ENCODE results near the gene S100A8. TPM values are rescaled to one million over a fixed set of nuclear protein-coding genes. Genes with fewer than 3 reads are reported as not detected.

S100A8 gene
- not detected in 2 replicates for total RNA-seq

GRCh38 chr1:153390938-153391710 lies at the start of gene S100A8:
Gene S100A8, minus strand, starts transcription at chr1:153391073. Its CDS starts 538 bp downstream, at chr1:153390535.

GRCh38 chr1:153415850-153416570 lies 25.1 kb upstream of the S100A8 start, which contains the start of gene S100A7A:
Gene S100A7A, plus strand, starts transcription at chr1:153416520. Its CDS starts 1,563 bp downstream, at chr1:153418083.

GRCh38 chr1:153375511-153375910 lies 15.4 kb downstream of the S100A8 start, which contains the start of gene S100A12:
Gene S100A12, minus strand, starts transcription at chr1:153375621. Its CDS starts 1,029 bp downstream, at chr1:153374592.

GRCh38 chr1:153357853-153358690 lies 32.8 kb downstream of the S100A8 start, which contains the start of gene S100A9:
Gene S100A9, plus strand, starts transcription at chr1:153357854. Its CDS starts 430 bp downstream, at chr1:153358284.

GRCh38 chr1:153348511-153349362 lies 42.1 kb downstream of the S100A8 start, which contains the start of gene PGLYRP4:
Gene PGLYRP4, minus strand, starts transcription at chr1:153348841. Its CDS starts 909 bp downstream, at chr1:153347932.

Other genes starting within 250 kb of the S100A8 start
- gene SPRR2G, start 240.2 kb downstream of the S100A8 start, total RNA-seq: not detected in 2 replicates
- not detected in 2 replicates for gene LELP1, start 187.6 kb downstream of the S100A8 start, total RNA-seq
- not detected in 2 replicates for gene PRR9, start 173.5 kb downstream of the S100A8 start, total RNA-seq
- gene LORICRIN, start 131.4 kb downstream of the S100A8 start, total RNA-seq: not detected in 2 replicates
- not detected in 2 replicates for gene PGLYRP3, start 78.1 kb downstream of the S100A8 start, total RNA-seq
- not detected in 2 replicates for gene PGLYRP4, start 42.2 kb downstream of the S100A8 start, total RNA-seq
- gene S100A9, start 33.2 kb downstream of the S100A8 start, total RNA-seq: not detected in 2 replicates
- gene S100A12, start 15.5 kb downstream of the S100A8 start, total RNA-seq: not detected in 2 replicates
- not detected in 2 replicates for gene S100A7A, start 25.4 kb upstream of the S100A8 start, total RNA-seq
- not detected in 2 replicates for gene S100A7, start 69.6 kb upstream of the S100A8 start, total RNA-seq
- 908 and 1,133 TPM in 2 replicates for gene S100A6, start 144.9 kb upstream of the S100A8 start, total RNA-seq
- gene S100A5, start 149.9 kb upstream of the S100A8 start, total RNA-seq: not detected in 2 replicates
- gene S100A4, start 154.7 kb upstream of the S100A8 start, total RNA-seq: 2.8 and 5.5 TPM in 2 replicates
- 9.7 and 12.4 TPM in 2 replicates for gene S100A3, start 158.2 kb upstream of the S100A8 start, total RNA-seq
- gene S100A2, start 174.8 kb upstream of the S100A8 start, total RNA-seq: 1.5 and 2.0 TPM in 2 replicates
- 728 and 751 TPM in 2 replicates for gene S100A16, start 222.1 kb upstream of the S100A8 start, total RNA-seq
- not detected in 2 replicates for gene S100A14, start 225.3 kb upstream of the S100A8 start, total RNA-seq
- 144 and 167 TPM in 2 replicates for gene S100A13, start 236.4 kb upstream of the S100A8 start, total RNA-seq
- not detected in 2 replicates for gene S100A1, start 237.4 kb upstream of the S100A8 start, total RNA-seq
- 37.8 and 48.0 TPM in 2 replicates for gene CHTOP, start 243.0 kb upstream of the S100A8 start, total RNA-seq